ENCODE data around the gene TP53TG5.

DNA sequence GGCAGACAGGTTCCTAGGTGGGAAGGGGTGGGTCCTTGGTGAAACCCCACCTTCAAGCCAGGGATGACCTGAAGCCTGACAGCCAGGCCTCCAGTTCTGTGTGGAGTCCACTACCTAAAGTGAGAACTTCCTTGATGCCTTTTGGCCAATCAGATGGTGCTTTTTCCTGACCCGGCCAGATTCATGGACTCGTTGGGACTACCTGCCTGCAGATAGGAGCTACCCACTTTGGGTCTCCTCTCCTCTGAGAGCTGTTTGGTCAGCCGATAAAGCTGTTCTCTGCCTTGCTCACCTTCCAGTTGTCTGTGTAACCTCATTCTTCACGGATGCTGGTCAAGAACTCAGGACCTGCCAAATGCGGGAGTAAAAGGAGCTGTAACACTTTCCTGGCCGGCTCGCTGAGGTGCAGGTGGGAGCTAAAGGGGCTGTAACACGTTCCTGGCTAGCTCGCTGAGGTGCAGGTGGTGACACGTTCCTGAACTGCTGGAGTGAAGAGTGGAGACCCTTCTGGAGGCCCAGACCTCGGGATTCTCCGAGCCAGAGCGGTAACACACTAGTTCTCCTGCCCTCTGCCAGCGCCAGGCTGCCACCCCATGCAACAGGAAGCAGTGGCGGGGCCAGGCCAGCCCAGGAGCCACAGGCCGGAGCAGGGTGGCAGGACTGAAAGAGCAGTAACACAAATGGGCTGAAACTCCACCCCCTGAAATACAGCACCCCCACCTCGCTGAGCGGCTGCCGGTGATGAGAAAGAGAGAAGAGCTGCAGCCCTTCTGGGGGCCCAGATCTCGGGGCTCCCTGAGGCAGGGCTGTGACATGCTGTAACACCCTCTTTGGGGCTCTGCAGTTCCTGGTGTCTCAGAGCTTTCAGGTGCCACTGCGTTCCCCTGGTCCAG is 16.3 kb upstream of the TP53TG5 start:
- TF ChIP-seq CTCF (conservative IDR thresholded peaks at IDR 0.05; ENCODE audit: low read length), result no peak
- TF ChIP-seq EZH2phosphoT487 (IDR thresholded peaks at IDR 0.05; ENCODE audit: borderline replicate concordance, low read depth, low read length), result no peak
